NCI-H1930 (cell line): ENCODE measurements around the gene RPS6KA2.

Experiments used
- DNase-seq, 2 experiments: peaks; one replicate each; lab custom pipeline; 2025; lab: John Stamatoyannopoulos, UW

Gene RPS6KA2

DNA sequence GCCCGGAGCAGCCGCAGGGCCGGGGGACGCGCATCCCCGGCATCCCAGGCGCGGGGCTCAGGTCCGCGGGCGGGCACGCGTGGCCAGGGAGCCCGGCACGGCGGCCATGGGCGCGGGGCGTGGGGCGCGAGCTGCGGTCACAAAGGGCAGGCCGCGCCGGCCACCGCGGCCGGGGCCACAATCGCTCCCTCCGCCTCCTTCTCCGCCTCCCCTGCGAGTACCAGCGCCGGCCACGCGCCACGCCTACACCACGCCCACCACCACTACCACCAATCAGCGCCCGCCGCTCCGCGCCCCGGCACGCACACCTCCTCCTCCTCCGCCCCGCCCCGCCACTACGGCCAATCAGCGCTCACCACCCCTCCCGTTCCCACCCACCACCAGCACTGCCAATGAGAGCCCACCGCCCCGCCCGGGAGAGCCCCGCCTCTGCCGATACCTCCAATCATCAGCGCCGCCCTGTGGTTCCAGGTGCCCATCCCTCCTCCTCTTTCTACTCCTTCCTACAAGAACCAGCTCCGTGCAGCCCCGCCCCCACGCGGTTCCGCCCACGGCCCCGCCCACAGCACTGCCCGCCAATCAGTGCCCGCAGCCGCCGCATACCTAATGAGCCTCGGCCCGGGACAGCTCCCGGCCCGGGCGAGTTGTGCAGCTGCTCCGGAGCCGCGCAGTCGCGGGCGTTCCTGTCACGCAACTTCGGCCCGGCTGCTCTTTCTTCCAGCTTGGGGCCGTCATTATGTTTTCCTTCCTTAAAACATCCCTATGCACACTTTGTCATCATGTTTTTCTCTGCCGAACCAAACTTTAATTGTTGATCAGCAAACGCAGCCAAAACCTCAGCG is at the start of gene RPS6KA2:
Gene RPS6KA2 (minus strand): TSS at position 219 of the 842 bp plus-strand sequence. CDS start 232 bp downstream, outside the sequence.
- DNase-seq, result peak; percentile 90 to 92

DNA sequence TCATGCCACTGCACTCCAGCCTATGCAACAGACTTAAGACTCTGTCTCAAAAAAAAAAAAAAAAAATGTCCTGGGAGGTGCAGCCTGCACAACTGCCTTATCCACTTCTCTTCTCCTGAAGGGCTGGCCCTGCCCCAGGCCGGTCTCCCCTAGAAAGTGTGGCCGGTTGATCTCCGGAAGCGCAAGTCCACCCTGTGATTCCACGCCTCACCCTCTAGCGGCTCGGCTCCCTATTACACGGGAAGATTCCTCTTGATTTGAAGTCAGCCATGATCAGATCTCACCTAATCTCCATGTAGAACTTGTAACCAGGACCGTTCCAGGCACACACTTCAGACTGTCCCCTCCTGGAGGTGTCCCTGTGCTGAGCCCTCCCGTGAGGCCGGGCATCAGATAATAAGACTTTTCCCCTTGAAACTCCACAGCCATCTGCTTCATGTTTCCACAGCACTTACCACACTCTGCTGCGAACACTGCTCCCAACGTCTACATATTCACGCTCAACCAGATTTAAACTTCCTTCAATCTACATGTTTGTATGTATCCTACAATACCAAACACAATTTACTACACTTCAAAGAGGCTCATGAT is 49.3 kb upstream of the RPS6KA2 start:
- DNase-seq, result no peak

DNA sequence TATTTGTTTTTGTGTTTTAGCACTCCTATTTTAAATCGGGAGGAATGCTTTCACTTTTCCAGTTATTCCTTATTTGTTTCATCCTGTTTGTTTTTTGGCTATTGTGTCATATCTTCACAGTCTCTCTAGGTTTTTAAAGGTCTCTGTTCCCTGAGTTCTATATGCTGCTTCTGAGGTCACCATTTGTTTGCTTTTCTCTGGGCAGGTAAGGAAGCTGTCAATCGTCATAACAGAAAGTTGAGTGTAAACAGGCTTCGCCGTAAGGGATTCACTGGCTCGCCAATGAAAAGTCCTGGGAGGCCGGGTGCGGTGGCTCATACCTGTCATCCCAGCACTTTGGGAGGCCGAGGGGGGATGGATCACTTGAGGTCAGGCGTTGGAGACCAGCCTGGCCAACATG is 48.7 kb upstream of the RPS6KA2 start:
- no peak for DNase-seq

DNA sequence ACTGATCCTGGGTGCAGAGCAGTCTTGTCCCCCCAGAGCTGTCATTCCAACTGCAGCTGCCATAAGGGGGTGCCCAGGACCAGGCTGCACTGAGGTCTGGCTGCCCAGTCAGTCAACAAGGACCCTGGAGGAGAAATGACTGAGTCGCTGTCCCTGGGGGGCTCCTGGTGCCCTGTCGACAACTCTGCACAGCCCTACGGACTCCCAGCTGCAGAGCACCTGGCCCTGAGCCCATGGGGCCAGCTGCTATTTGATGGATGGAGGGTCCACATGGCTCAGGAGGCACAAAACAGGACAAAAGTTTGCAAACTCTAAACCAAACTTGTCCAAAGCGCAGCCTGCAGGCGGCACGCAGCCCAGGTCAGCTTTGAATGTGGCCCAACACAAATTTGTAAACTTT is 46.3 kb upstream of the RPS6KA2 start:
- DNase-seq, result no peak

DNA sequence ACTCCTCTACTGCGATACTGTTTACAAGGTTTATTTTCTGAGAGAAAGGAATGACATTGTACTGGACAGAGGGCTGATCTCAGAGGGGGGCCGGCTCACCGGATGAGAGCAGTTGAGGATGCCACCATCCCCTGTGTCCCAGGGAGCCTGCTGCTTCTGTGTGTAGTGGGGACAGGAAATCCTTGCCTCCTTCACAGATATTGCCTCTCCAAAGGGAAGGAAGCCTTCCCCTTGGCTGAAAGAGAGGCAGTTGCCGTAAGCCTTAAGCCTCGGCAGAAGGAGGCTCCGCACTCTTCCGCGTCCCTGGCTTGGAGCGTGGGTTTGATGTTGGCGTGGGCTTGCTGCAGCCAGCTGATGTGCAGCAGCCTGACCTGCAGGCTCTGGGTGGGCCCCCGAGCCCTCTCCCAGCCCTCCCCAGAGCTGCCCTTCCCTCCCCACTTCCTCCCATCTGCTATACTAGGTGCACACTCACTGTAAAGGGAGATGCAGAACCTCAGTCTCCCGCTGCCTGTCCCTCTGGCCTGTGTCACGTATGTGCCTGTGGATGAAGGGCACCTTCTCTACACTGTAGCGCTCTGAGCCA is 45.7 kb upstream of the RPS6KA2 start:
- no peak for DNase-seq

DNA sequence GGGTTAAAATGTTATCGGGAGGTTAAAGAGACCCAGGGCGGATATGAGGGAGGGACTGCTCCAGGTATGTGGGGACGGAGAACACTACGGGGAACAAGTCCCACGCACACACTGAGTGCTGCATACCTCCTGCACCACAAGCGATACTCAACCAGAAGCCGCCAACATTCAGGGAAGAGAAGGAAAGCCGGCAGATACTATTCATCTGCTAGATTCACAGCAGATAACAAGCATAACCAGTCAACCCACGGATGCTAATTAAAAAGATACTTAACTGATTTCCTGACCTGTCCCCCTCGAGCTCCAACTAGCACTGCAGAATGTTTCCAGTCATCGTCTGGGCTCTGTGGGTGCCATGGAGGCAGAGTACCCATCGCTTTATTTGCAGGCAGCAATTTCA is 45.1 kb upstream of the RPS6KA2 start:
- no peak for DNase-seq

DNA sequence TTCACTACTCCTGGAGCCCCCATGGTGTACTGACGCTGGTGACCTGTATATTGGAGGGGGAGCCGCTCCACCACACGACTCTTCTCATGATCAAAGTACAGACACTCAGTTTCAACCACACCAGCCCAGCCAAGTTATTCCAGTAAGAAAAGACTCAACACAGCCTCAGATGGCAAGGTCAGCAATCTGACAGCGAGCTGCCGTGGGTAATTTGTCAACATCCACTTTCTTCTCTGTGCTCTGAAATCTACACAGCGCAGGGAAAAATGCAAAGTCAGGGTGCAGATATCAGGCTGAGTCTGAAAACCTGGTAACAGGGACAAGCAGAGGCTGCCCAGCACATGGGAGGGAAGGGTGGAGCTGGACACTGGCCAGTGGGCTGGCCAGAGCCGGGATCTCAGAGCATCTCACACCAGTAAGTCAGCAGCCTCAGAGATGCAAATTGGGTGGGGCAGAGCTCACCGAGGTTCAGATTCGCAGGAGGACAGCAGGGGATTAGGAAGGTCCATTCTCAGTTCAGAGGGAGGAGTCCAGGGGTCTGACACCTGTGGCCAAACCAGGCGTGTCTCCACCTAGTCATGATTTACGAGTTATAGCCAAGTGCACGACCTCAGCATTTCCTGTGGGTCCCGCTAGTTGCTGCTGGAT is 44.5 kb upstream of the RPS6KA2 start:
- DNase-seq, result no peak

DNA sequence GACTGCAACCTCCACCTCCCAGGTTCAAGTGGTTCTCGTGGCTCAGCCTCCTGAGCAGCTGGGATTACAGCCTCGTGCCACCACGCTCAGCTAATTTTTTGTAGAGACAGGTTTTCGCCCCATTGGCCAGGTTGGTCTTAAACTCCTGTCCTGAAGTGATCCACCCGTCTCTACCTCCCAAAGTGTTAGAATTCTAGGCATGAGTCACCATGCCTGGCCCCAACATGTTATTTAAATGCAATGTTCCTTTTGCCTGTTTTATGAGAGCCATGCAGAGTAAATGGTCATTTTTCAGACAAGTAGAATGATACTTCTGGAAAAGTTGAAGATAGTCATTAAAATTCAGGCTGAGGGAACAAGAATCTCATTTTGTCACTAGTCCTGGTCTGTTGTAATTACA is 43.8 kb upstream of the RPS6KA2 start:
- no peak for DNase-seq

DNA sequence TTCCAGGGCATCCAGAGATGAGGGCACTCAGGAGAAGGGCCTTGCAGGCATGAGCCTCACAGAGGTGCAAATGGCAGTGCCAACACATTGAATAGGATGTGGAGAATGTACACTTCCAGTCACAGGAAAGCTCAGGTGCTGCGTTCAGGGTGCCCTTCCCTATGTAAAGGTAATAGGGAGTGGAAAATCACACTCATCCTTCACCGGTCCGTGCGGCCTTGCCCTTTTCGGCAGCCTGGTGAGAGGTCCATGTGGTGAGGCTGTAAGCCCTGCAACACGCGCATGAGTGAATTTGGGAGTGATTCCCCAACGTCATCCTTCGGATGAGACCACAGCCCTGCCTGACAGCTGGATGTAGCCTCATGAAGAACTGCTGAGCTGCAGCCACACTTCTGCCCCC is 43.0 kb upstream of the RPS6KA2 start:
- DNase-seq, result no peak

DNA sequence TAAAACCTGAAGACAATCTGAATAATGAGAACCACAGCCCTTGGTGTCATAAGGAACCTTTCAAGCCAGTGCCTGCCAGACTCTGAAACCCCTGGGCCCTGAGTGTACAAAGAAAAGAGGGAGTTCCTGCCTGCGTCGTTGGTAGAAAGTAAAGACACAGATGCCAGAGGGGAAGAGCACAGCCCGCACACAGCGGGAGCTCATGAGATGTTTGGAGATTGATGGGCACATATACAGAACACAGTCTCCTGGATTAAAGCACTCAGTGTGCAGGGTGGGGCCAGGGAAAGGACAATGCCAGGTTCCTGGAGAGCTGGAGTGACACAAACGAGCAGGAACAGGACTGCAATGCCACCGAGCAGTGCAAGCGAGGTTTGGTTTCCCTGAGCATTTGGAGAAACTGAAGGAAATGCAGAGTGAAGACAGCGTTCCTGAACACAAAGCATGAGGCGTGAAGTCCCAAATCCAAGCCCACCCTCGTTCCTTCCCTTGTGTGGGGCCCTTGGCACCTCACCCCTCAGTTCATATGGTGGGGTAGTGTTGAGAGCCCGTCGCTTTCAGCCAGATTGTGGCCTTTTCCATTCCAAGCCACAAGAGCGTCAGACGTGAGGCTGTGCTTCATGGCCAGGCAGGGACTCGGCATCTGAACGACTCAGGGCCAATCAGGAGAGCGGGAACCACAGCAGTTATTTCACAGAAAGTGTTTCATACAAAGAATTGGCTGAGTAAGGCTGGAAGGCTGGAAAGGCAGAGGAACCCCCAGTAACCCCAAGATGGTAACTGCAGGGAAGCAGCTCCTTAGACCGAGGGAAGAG is 41.0 kb upstream of the RPS6KA2 start:
- DNase-seq, result no peak

DNA sequence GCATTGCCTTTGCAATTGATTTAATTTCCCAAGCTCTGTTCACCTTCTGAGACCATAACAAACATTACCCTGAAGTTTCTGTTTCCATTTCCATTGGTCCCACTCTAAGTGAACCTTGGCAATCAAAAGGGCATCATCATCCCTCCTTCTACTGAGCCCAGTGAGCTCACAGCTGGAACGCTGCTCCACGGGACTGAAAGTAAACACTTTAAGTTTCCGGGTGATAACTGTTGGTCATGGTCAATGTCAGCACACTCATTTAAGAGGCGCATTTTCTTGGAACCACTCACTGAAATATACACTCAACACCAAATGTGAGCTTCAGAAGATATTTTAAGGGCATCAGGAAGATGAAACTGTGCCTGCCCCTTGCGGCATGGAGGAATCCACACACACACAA is 37.1 kb upstream of the RPS6KA2 start:
- no peak for DNase-seq

DNA sequence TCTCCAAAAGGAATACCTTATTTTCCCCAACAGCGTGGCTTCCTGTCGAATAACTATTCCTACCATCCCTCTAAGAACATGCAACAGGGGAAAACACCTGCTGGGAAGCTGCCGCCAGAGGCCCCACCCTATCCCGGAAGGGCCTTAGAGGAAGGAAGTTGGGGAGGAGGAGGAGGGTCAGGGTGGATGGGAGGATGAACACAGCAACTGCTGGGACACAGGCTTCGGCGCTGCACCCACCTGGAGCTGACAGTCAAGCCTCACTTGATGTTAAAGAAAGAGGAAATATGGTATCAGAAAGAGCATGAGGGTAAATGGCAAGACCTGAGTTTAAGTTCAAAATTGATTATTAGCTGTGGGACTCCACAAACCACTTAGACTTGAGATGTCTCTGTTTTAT is 36.5 kb upstream of the RPS6KA2 start:
- no peak for DNase-seq

DNA sequence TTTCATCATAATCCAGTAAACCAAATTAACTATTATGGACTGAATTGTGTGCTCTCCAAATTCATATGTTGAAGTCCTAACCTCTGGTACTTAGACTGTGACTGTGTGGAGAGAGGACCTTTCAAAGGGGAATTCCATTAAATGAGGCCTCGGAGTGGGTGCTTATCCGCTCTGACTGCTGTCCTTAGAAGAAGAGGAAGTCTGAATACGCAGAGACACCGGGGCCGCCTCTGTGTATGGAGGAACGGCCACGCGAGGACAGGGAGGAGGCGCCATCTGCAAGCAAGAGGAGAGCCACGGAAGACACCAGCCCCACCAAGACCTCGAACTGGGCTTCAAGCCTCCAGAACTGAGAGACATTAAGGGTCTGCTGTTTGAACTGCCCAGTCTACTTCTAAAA is 35.6 kb upstream of the RPS6KA2 start:
- DNase-seq, result no peak

DNA sequence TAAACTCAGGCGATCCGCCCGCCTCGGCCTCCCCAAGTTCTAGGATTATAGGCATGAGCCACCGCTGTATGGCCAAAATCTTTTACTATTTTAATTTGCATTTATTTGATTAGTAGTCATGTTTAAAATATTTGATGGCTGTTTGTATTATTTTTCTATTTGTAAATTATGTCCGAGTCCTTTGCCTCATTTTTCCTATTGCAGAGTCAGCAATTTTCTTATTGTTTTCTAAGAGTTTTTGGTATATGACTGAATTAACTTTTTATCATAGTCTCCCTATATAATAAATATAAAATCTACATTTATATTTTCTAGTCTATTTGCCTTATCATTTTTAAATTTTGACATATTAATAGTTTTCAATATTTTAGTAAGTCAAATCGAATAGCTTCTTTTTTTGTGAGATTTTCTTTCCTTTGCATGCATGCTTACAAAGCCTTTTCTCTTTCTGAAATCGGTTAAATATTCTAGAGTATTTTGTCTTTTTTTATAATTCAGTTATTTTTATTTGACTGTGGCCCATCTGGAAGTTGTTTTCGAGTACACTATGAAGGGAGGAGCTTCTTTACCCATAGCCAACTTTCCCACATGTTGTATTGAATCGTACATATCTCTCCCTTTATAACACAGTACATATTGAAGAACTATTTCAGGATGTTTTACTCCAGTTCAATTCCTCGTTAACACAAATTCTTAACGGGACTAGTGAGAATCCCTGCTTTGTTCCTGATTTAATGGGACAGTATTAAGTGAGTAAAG is 34.5 kb upstream of the RPS6KA2 start:
- DNase-seq, result no peak

DNA sequence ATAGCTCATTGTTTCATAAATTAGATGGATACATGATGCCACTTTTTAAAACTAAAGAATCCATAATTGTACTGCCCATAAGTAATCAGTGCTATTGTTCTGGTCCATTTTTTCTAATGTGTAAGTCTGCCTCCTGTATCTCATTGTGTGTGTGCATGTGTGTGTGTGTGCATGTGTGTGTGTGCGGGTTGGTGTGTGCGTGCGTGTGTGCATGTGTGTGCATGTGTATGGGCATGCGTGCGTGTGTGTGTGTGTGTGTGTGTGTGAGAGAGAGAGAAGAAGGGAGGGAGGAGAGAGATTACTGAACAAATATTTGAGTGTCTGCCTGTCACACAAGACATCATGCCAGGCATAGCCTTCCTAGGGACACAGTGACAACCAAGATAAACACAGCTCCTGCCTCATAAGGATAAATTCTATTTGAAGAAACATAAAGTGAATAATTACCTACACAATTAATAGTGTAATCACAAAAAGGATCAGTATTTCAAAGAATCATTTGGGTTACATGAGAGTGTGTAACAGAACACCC is 33.2 kb upstream of the RPS6KA2 start:
- DNase-seq, result peak; percentile 2 to 31

DNA sequence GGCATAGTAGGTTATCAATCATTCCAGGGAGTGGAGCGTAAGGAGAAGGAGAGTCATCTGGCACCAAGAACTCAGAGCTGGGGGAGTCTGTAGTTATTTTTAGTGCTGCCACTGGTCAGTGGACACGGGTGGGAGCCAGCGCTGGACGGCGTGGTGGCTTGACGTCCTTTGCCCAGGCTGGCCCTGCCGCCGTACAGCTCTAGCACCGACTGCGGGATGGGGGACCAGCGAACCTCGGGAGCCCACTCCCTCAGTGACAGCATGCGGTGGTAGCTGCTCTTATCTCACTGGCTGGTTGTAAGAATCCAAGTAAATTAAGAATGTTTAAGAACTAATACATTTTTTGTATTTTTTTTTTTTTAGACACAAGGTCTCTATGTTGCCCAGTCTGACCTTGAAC is 32.5 kb upstream of the RPS6KA2 start:
- DNase-seq, result no peak

DNA sequence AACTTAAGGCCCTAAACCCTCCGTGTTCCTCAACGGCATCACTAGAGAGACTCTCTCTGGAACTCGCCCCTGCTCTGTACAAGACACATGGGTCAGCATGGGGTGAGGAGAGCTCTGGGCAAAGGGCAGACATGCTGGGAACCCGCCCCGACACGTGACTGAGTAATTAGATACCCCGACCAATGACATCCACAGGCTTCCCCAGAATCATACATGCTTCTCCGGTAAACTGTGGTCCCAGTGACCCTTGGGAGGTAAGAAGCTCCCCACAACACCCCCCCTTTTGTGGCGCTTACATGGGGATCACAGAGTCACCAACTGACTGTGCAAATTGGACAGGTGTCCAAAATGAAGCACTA is 31.7 kb upstream of the RPS6KA2 start:
- DNase-seq, result no peak

DNA sequence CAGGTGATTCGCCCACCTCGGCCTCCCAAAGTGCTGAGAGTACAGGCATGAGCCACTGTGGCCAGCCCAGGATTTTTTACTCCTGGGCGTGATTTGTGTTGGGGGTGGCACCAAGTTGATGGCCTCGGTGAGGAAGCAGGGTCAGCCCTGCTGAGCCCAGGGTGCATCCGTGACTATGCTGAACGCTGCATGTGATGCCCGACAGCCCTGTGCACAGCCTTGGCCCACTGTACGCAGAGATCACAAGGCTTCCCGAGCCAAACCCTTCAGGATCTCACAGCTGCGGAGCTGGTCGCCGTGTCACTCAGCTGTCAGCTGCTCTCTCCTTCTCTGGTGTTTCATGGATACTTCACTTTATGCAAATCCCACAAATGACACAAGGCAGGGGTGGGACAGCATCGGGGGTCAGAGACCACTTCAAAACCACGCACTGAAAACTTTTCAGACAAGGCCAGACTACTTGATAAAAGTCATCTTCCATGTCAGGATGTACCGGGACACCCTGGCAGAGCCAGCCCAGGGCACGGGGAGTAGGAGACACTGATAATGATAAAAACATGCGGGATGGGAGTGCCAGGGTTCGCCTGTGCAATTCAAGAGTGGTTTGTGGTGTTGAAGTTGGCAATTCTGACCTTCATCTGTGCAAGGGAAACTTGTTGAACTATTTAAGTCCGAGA is 31.2 kb upstream of the RPS6KA2 start:
- no peak for DNase-seq

DNA sequence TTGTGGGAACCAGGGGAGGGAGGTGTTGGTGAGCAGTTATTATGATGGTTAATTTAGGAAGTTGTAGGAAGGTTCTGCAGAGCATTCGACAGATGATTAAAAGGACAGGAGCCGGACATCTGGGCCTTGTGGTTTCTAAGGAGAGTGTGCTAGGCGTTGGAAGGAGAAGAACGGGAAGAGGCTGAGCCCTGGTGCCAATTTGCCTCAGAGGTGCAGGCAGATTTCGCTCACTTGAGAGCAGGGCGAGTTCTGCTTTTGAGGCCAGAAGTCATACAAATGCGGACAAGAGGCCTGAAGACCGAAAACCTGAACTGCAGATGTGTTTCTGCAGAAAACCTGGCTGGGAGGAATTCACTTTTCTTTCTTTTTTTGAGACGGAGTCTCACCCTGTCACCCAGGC is 30.5 kb upstream of the RPS6KA2 start:
- DNase-seq, result no peak
